ENCODE results near the gene REL.

REL gene

DNA sequence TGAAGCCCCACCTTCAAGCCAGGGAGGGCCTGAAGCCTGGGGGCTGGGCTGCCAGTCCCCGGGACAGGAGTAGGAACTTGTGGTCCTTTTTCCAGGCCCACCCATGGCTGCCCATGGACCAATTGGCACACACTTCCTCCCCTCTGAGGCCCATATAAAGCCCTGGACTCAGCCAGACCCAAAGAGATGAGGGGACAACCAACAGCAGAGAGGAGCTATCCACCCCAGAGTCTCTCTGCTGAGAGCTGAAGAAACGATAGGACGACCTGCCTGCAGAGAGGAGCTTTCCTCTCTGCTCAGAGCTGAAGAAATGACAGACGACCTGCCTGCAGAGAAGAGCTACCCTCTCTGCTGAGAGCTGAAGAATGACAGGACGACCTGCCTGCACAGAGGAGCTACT lies 92.3 kb downstream of the REL start:
- TF ChIP-seq, protein P1, sequence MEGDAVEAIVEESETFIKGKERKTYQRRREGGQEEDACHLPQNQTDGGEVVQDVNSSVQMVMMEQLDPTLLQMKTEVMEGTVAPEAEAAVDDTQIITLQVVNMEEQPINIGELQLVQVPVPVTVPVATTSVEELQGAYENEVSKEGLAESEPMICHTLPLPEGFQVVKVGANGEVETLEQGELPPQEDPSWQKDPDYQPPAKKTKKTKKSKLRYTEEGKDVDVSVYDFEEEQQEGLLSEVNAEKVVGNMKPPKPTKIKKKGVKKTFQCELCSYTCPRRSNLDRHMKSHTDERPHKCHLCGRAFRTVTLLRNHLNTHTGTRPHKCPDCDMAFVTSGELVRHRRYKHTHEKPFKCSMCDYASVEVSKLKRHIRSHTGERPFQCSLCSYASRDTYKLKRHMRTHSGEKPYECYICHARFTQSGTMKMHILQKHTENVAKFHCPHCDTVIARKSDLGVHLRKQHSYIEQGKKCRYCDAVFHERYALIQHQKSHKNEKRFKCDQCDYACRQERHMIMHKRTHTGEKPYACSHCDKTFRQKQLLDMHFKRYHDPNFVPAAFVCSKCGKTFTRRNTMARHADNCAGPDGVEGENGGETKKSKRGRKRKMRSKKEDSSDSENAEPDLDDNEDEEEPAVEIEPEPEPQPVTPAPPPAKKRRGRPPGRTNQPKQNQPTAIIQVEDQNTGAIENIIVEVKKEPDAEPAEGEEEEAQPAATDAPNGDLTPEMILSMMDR (IDR thresholded peaks at IDR 0.05; ENCODE audit: insufficient read depth, low read depth, low read length, missing control alignments) = no peak
- no peak overlapping the region for H3K4me3 ChIP-seq (ENCODE audit: low read length)
- no peak for DNase-seq (ENCODE audit: low read depth)

DNA sequence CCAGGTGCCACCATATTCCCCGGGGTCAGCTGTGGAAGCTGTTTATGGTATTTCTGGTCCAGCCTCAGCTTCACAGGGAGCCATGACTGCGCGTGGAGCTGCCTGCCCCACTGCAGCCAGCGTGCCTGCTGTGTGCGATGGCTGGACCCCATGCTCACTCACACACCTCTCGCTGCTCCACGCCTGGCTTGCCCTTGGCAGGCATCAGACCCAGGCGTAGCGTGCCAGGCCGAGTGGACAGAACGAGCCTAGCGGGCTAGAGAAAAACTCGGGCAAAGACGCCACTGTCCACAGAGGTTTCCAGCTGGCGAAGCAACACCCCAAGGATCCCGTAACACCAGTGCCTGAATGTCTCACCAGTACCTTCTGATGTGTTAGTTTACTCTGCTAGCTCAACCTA lies 93.3 kb downstream of the REL start:
- no peak overlapping the region for H3K4me3 ChIP-seq (ENCODE audit: low read length)
- no peak for DNase-seq (ENCODE audit: low read depth)
- TF ChIP-seq, protein P1 (IDR thresholded peaks at IDR 0.05; ENCODE audit: insufficient read depth, low read depth, low read length, missing control alignments) = no peak

Measured in epithelial cell of esophagus (primary cell).